ENCODE results near the gene ZNF407.
"Not testable (repeated sequence)": the region's sequence is repeated elsewhere in the genome, so short reads cannot be mapped to it uniquely, and the experiment has no call there.

Gene ZNF407

DNA sequence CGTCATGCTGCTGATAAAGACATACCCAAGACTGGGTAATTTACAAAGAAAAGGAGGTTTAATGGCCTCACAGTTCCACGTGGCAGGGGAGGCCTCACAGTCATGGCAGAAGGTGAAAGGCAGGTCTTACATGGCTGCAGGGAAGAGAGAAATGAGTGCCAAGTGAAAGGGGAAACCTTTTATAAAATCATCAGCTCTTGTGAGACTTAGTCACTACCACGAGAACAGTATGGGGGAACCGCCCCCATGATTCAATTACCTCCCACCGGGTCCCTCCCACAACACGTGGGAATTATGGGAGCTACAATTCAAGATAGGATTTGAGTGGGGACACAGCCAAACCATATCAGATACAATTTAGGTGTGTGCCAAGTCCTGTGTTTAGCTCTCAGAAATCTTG lies 506.4 kb downstream of the ZNF407 start:
- H3K9me3 ChIP-seq (ENCODE audit: control insufficient read depth, insufficient read depth, low read length); H3K27ac ChIP-seq (ENCODE audit: low read length); DNase-seq (ENCODE audit: low read depth, low spot score); H3K36me3 ChIP-seq (ENCODE audit: control insufficient read depth, insufficient read depth, low read length); H3K27me3 ChIP-seq (ENCODE audit: control insufficient read depth, insufficient read depth, low read length); H3K4me1 ChIP-seq (ENCODE audit: control insufficient read depth, insufficient read depth, low read length); H3K4me3 ChIP-seq (ENCODE audit: low read length): not testable (repeated sequence)
- no CpG with 5 or more reads among the region's 6 CpGs for WGBS (ENCODE audit: insufficient coverage, insufficient read length)

DNA sequence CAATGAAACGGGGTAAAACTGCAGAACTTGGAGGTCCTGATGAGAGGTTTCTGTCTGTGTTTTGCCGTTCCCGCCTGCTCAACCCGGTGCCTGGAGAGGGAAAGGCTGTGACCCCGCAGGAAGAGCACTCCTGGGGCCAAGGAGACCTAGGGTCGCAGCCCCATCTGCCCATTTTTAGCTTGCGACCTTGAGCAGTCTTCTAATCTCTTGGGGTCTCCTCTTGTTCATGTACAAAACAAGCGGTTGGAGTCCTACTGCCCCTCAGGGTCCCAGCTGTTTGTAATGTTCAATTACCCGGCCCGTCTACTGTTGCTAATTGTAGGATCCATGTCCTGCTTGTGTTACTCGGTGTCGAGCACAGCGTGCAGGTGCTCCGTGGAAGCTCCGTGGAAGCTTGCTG lies 506.8 kb downstream of the ZNF407 start:
- WGBS (ENCODE audit: insufficient coverage, insufficient read length), result no CpG with 5 or more reads among the region's 15 CpGs

DNA sequence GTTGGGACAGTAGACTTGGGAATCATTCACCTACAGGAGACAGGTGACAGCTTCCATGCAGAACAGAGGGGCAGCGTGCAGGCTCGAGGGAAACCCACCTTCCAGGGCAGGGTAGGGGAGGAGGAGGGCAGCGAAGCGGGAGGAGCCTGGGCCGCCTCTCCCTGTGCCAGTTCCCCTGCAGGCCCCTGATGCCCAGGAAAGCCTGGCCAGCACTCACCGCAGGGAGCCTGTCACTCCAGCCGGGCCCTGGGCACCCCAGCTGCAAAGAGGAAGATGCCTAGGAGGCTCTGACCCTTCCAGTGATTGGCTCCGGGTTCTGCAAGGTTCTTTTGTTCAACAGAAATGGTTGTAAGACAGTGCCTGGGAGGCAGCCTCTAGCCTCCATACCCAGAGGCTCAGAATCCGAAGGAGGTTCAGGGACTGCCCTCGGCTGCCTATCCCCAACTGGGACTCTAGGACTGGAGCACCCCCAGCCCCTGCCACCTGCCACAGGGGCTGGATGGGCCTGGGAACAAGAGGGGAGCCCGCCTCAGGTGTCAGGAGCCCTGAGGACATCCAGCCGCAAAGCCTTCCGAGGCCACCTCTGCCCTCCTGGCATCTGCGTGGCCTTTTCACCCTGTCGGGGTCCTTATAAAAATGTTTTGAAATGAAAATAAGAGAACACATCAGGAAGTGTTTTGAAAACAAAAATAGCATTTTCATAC lies 508.0 kb downstream of the ZNF407 start:
- no peaks in the 10 kb centered on the region; the same call in 1 of the 2 replicates for H3K27me3 ChIP-seq (ENCODE audit: control insufficient read depth, insufficient read depth, low read length)
- peaks cover 4% of the 10 kb centered on the region; the same call in 1 of the 2 replicates for H3K9me3 ChIP-seq (ENCODE audit: control insufficient read depth, insufficient read depth, low read length)
- H3K4me1 ChIP-seq (ENCODE audit: control insufficient read depth, insufficient read depth, low read length), result no peaks in the 10 kb centered on the region
- H3K36me3 ChIP-seq (ENCODE audit: control insufficient read depth, insufficient read depth, low read length), result no peaks in the 10 kb centered on the region
- WGBS (ENCODE audit: insufficient coverage, insufficient read length), result no CpG with 5 or more reads among the region's 15 CpGs
- H3K4me3 ChIP-seq (ENCODE audit: low read length), result no peak overlapping the region
- no peak for DNase-seq (ENCODE audit: low read depth, low spot score)
- no peak overlapping the region for H3K27ac ChIP-seq (ENCODE audit: low read length)

More for the DNA sequence above, 506.8 kb downstream of the ZNF407 start:
- Histone ChIP-seq H3K4me1 (ENCODE audit: control insufficient read depth, insufficient read depth, low read length) (no peaks in the 10 kb centered on the region), H3K27ac (ENCODE audit: low read length) (no peak overlapping the region), H3K36me3 (ENCODE audit: control insufficient read depth, insufficient read depth, low read length) (no peaks in the 10 kb centered on the region), H3K4me3 (ENCODE audit: low read length) (no peak overlapping the region), H3K9me3 (ENCODE audit: control insufficient read depth, insufficient read depth, low read length) (peaks cover 5% of the 10 kb centered on the region; the same call in 1 of the 2 replicates), H3K27me3 (ENCODE audit: control insufficient read depth, insufficient read depth, low read length) (no peaks in the 10 kb centered on the region; the same call in 1 of the 2 replicates)
- no peak for DNase-seq (ENCODE audit: low read depth, low spot score)

GRCh38 chr18:75106746-75107145 lies 509.1 kb downstream of the ZNF407 start:
- DNase-seq (ENCODE audit: low read depth, low spot score), result no peak
- Histone ChIP-seq H3K27ac (ENCODE audit: low read length) (no peak overlapping the region), H3K9me3 (ENCODE audit: control insufficient read depth, insufficient read depth, low read length) (no peaks in the 10 kb centered on the region; the same call in 1 of the 2 replicates), H3K4me3 (ENCODE audit: low read length) (no peak overlapping the region), H3K4me1 (ENCODE audit: control insufficient read depth, insufficient read depth, low read length) (no peaks in the 10 kb centered on the region), H3K27me3 (ENCODE audit: control insufficient read depth, insufficient read depth, low read length) (no peaks in the 10 kb centered on the region; the same call in 1 of the 2 replicates), H3K36me3 (ENCODE audit: control insufficient read depth, insufficient read depth, low read length) (no peaks in the 10 kb centered on the region)
- WGBS (ENCODE audit: insufficient coverage, insufficient read length), result no CpG with 5 or more reads among the region's 13 CpGs

DNA sequence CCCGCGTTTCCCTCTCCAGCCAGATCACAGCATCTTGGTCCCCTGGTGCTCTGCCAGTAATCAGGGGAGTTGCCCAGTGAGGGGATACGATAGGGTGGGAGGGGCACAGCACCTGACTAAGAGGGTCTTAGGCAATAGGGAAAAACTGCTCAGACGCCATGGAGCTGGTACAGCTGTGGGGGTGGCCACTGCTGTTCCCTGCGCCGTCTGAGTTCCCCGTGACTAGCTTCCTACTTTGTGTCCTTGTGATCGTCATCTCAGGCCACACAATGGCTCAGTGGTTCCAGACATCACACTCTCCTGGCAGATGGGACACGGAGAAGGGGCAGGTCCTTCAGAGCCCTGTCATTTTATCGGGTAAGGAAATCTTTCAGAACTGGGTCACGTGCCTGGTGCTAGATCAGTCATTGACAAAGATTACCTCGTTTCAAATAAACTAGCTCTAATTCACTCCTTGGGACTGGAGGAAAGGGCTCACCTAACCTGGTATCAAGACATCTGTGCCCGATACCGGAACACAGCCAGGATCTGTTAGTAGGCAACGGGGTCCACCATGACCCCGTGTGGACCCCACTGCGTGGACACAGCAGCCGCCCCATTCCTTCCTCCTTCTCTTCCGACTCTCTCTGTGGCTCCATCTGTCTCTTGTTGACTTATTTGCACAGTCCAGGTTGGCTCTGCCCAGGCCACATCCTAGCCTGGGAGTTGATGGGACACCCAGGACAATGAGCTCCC lies 509.7 kb downstream of the ZNF407 start:
- H3K4me1 ChIP-seq (ENCODE audit: control insufficient read depth, insufficient read depth, low read length), result no peaks in the 10 kb centered on the region
- no peak overlapping the region for H3K4me3 ChIP-seq (ENCODE audit: low read length)
- H3K27me3 ChIP-seq (ENCODE audit: control insufficient read depth, insufficient read depth, low read length), result no peaks in the 10 kb centered on the region; the same call in 1 of the 2 replicates
- H3K27ac ChIP-seq (ENCODE audit: low read length), result no peak overlapping the region
- no peaks in the 10 kb centered on the region; the same call in 1 of the 2 replicates for H3K9me3 ChIP-seq (ENCODE audit: control insufficient read depth, insufficient read depth, low read length)
- no CpG with 5 or more reads among the region's 19 CpGs for WGBS (ENCODE audit: insufficient coverage, insufficient read length)
- no peaks in the 10 kb centered on the region for H3K36me3 ChIP-seq (ENCODE audit: control insufficient read depth, insufficient read depth, low read length)
- no peak for DNase-seq (ENCODE audit: low read depth, low spot score)

DNA sequence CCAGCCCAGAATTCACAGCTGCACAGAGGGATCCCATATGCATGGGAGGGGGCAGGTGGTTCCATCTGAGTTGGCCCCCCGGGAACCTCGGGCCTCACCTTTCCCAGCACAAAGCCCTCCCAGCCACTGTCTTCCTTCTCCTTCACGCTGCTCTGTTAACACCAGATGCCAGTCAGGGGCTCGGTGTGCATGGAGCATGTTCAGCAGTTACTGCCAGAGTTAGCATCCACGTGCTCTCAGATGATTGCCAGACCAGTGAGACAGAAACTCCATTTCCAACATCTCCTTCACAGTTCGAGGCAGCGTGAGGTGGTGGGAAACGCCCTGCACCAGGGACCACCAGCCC lies 510.2 kb downstream of the ZNF407 start:
- no peaks in the 10 kb centered on the region for H3K4me1 ChIP-seq (ENCODE audit: control insufficient read depth, insufficient read depth, low read length)
- no CpG with 5 or more reads among the region's 8 CpGs for WGBS (ENCODE audit: insufficient coverage, insufficient read length)
- no peaks in the 10 kb centered on the region for H3K36me3 ChIP-seq (ENCODE audit: control insufficient read depth, insufficient read depth, low read length)

GRCh38 chr18:75108579-75109318 lies 511.1 kb downstream of the ZNF407 start:
- H3K9me3 ChIP-seq (ENCODE audit: control insufficient read depth, insufficient read depth, low read length), result no peaks in the 10 kb centered on the region
- no peaks in the 10 kb centered on the region for H3K36me3 ChIP-seq (ENCODE audit: control insufficient read depth, insufficient read depth, low read length)
- H3K4me1 ChIP-seq (ENCODE audit: control insufficient read depth, insufficient read depth, low read length), result no peaks in the 10 kb centered on the region
- no peaks in the 10 kb centered on the region; the same call in 1 of the 2 replicates for H3K27me3 ChIP-seq (ENCODE audit: control insufficient read depth, insufficient read depth, low read length)
- DNase-seq (ENCODE audit: low read depth, low spot score), result no peak
- no CpG with 5 or more reads among the region's 20 CpGs for WGBS (ENCODE audit: insufficient coverage, insufficient read length)
- H3K4me3 ChIP-seq (ENCODE audit: low read length), result no peak overlapping the region
- no peak overlapping the region for H3K27ac ChIP-seq (ENCODE audit: low read length)

More for the DNA sequence above, 510.2 kb downstream of the ZNF407 start:
- no peaks in the 10 kb centered on the region; the same call in 1 of the 2 replicates for H3K9me3 ChIP-seq (ENCODE audit: control insufficient read depth, insufficient read depth, low read length)
- H3K27me3 ChIP-seq (ENCODE audit: control insufficient read depth, insufficient read depth, low read length), result no peaks in the 10 kb centered on the region; the same call in 1 of the 2 replicates
- DNase-seq (ENCODE audit: low read depth, low spot score), result no peak
- no peak overlapping the region for H3K4me3 ChIP-seq (ENCODE audit: low read length)
- no peak overlapping the region for H3K27ac ChIP-seq (ENCODE audit: low read length)

- Histone ChIP-seq H3K4me3 (ENCODE audit: low read length) (no peak overlapping the region), H3K4me1 (ENCODE audit: control insufficient read depth, insufficient read depth, low read length) (no peaks in the 10 kb centered on the region), H3K36me3 (ENCODE audit: control insufficient read depth, insufficient read depth, low read length) (no peaks in the 10 kb centered on the region), H3K27me3 (ENCODE audit: control insufficient read depth, insufficient read depth, low read length) (no peaks in the 10 kb centered on the region; the same call in 1 of the 2 replicates), H3K27ac (ENCODE audit: low read length) (no peak overlapping the region), H3K9me3 (ENCODE audit: control insufficient read depth, insufficient read depth, low read length) (no peaks in the 10 kb centered on the region)
- no CpG with 5 or more reads among the region's 7 CpGs for WGBS (ENCODE audit: insufficient coverage, insufficient read length)
- DNase-seq (ENCODE audit: low read depth, low spot score), result no peak
Observed at GRCh38 chr18:75109319-75109691, 511.6 kb downstream of the ZNF407 start.

- H3K27me3 ChIP-seq (ENCODE audit: control insufficient read depth, insufficient read depth, low read length), result no peaks in the 10 kb centered on the region; the same call in 1 of the 2 replicates
- H3K4me1 ChIP-seq (ENCODE audit: control insufficient read depth, insufficient read depth, low read length), result no peaks in the 10 kb centered on the region
- H3K4me3 ChIP-seq (ENCODE audit: low read length), result no peak overlapping the region
- H3K27ac ChIP-seq (ENCODE audit: low read length), result no peak overlapping the region
- WGBS (ENCODE audit: insufficient coverage, insufficient read length), result no CpG with 5 or more reads among the region's 10 CpGs
- H3K36me3 ChIP-seq (ENCODE audit: control insufficient read depth, insufficient read depth, low read length), result no peaks in the 10 kb centered on the region
- no peaks in the 10 kb centered on the region for H3K9me3 ChIP-seq (ENCODE audit: control insufficient read depth, insufficient read depth, low read length)
- DNase-seq (ENCODE audit: low read depth, low spot score), result no peak
Observed at GRCh38 chr18:75109819-75110218, 512.1 kb downstream of the ZNF407 start.

DNA sequence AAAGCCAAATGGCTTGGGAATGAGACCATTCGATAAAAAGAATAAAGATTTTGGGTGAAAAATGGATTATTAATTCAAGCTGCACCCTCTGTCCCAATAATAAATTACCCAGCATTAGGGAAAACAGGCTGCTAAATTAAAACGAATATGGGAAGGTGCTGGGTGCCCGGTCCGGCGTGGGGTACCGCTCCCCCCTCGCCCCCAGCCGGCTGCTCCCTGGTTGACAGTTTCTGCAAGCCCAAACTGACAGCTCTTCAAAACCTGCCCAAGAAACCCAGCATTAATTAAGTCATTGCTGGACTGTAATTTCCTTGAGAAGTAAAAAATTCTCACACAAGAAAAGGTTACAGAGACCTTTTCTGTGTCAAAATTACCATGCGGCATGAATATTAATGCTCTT lies 512.6 kb downstream of the ZNF407 start:
- no peak for DNase-seq (ENCODE audit: low read depth, low spot score)
- Histone ChIP-seq H3K36me3 (ENCODE audit: control insufficient read depth, insufficient read depth, low read length) (no peaks in the 10 kb centered on the region), H3K27me3 (ENCODE audit: control insufficient read depth, insufficient read depth, low read length) (no peaks in the 10 kb centered on the region; the same call in 1 of the 2 replicates), H3K9me3 (ENCODE audit: control insufficient read depth, insufficient read depth, low read length) (no peaks in the 10 kb centered on the region), H3K4me3 (ENCODE audit: low read length) (no peak overlapping the region), H3K4me1 (ENCODE audit: control insufficient read depth, insufficient read depth, low read length) (no peaks in the 10 kb centered on the region), H3K27ac (ENCODE audit: low read length) (no peak overlapping the region)
- WGBS (ENCODE audit: insufficient coverage, insufficient read length), result no CpG with 5 or more reads among the region's 9 CpGs

All from iPS DF 6.9 (cell line).